Measurements from ENCODE around the gene C16orf96. TPM values are rescaled to one million over a fixed set of nuclear protein-coding genes. Genes with fewer than 3 reads are reported as not detected.

The C16orf96 gene
- total and polyA plus RNA-seq, 7 donors, result 0.04 to 0.32 (median 0.06) TPM; not detected in 3

GRCh38 chr16:4604401-4604800, 48.3 kb downstream of the C16orf96 start:
- ATAC-seq, result peak in 2 of 4 donors; percentile 5 to 14

GRCh38 chr16:4606354-4606753, 50.2 kb downstream of the C16orf96 start:
- Histone ChIP-seq H3K9me3 (no peaks in the 10 kb centered on the region), H3K36me3 (ENCODE audit: insufficient read depth in 1 of 2, low read depth in 1 of 2) (peaks cover 0 to 29% of the 10 kb centered on the region in 2 donors), H3K4me1 (peaks cover 6% of the 10 kb centered on the region), H3K27me3 (ENCODE audit: insufficient read depth in 3 of 3, low read length in 2 of 3) (peaks cover 0 to 13% (median 3%) of the 10 kb centered on the region in 3 donors), H3K4me3 (no peak overlapping the region), H3K27ac (no peak overlapping the region)
- no peak for TF ChIP-seq CTCF (IDR thresholded peaks at IDR 0.05)
- intact Hi-C loops (cut with DNase I), result no loop called here
- WGBS, 3 donors, result 82 to 86% (median 83%) methylated on average over 9 of the region's 9 CpGs
- DNase-seq (no peak), ATAC-seq (no peak)

More at GRCh38 chr16:4604401-4604800, 48.3 kb downstream of the C16orf96 start:
- Histone ChIP-seq H3K9me3 (no peaks in the 10 kb centered on the region), H3K4me3 (no peak overlapping the region), H3K27me3 (ENCODE audit: insufficient read depth in 3 of 3, low read length in 2 of 3) (peaks cover 0 to 20% (median 3%) of the 10 kb centered on the region in 3 donors), H3K4me1 (peaks cover 5% of the 10 kb centered on the region), H3K36me3 (ENCODE audit: insufficient read depth in 1 of 2, low read depth in 1 of 2) (peaks cover 0 to 23% of the 10 kb centered on the region in 2 donors), H3K27ac (no peak overlapping the region)
- TF ChIP-seq CTCF (IDR thresholded peaks at IDR 0.05), result no peak
- WGBS, 3 donors, result 35 to 46% (median 38%) methylated on average over 15 of the region's 15 CpGs
- DNase-seq, result no peak
- intact Hi-C loops (cut with DNase I), result no loop called here

- DNase-seq (no peak), ATAC-seq (no peak)
- WGBS, 3 donors, result 85 to 89% (median 87%) methylated on average over 21 to 22 of the region's 22 CpGs
- H3K27ac ChIP-seq, result no peak overlapping the region
- TF ChIP-seq CTCF (IDR thresholded peaks at IDR 0.05), result no peak
- H3K36me3 ChIP-seq (ENCODE audit: insufficient read depth in 1 of 2, low read depth in 1 of 2), result peaks cover 0 to 29% of the 10 kb centered on the region in 2 donors
- H3K27me3 ChIP-seq (ENCODE audit: insufficient read depth in 3 of 3, low read length in 2 of 3), result no peaks in the 10 kb centered on the region
- no peaks in the 10 kb centered on the region for H3K9me3 ChIP-seq
- H3K4me1 ChIP-seq, result peaks cover 20% of the 10 kb centered on the region
- intact Hi-C loops (cut with DNase I), result no loop called here
- no peak overlapping the region for H3K4me3 ChIP-seq
Measured at GRCh38 chr16:4607841-4608703, 51.9 kb downstream of the C16orf96 start.

- no peaks in the 10 kb centered on the region for H3K27me3 ChIP-seq (ENCODE audit: insufficient read depth in 3 of 3, low read length in 2 of 3)
- no peaks in the 10 kb centered on the region for H3K9me3 ChIP-seq
- no peak overlapping the region for H3K4me3 ChIP-seq
- H3K27ac ChIP-seq, result no peak overlapping the region
- no peak for ATAC-seq
- peaks cover 25% of the 10 kb centered on the region for H3K4me1 ChIP-seq
- WGBS, 3 donors, result 80 to 86% (median 86%) methylated on average over 8 of the region's 8 CpGs
- peaks cover 0 to 29% of the 10 kb centered on the region in 2 donors for H3K36me3 ChIP-seq (ENCODE audit: insufficient read depth in 1 of 2, low read depth in 1 of 2)
- TF ChIP-seq CTCF (IDR thresholded peaks at IDR 0.05), result no peak
- intact Hi-C loops (cut with DNase I), result no loop called here
- DNase-seq, result no peak
Measured at GRCh38 chr16:4608704-4608980, 52.5 kb downstream of the C16orf96 start.

Data from psoas muscle (tissue), 8 donors.